HL-60/S4 treated with retinoic acid at 250 ng/mL for 4 days and 3 days (cell line): ENCODE data around the gene RABGAP1L.
"Not testable (repeated sequence)": the region's sequence is repeated elsewhere in the genome, so short reads cannot be mapped to it uniquely, and the experiment has no call there.

ENCODE experiments used
- in situ Hi-C: fragments of 300-500 bp; cut with MboI; formaldehyde crosslinking; loops from 2 replicates; pipeline ENCODE4 v1.7.0; 2022; ENCODE audit warnings: low sequenced_read_pairs

Gene RABGAP1L

DNA sequence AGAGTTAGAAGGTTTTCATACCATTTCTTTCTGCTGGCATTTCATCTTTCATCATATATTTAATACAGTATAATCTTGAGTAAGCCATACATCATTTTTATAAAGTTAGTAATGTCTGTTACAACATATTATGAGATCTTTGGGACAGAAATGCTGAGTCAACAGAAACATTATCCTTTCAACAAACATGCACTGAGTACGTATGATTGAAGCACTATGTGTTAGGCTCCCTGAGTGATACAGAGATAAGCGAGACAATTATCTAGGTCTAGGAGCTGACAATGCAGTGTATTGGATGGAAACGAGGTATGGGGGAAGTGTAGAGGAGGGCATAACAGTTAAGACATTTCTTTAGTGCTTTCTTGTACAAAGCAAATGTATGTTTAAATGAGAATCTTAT lies 268.7 kb downstream of the RABGAP1L start:
- in situ Hi-C loops: no loop called here

DNA sequence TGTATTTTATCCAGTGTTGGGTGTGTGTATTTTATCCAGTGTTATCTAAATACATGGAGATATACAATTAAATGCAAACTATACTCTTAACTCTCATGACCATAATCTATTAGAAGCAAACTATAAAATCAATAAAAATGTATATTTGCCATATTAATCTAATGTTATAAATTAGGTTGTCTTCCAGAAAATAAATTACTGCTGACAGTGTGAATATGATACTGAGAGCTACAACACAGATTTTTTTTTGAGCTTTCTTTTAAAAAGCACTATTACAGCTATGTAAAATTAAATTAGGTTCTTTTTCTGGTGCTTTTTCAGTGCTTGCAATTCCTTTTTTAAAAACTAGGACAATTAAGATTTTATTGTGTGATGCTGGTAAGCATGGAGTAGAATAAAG lies 269.4 kb downstream of the RABGAP1L start:
- in situ Hi-C loops: no loop called here

DNA sequence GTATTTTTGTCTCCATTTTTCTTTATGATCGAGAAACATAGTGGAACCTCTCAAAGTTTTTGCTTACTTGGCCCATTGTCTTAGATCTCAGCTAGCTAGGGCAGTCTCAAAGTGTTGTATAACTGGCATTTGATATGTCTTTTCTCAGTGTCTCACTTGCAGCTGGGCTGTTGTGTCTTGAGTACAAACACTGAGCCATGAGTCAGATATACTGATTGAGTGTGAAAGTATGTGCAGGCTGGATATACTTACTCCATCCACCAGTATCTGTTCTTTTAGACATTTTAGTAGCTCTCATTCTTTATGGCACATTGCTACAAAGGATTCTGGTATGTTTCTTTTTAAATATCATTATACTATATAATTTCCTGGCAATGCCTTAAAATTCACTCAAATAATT lies 274.1 kb downstream of the RABGAP1L start:
- in situ Hi-C loops: no loop called here

DNA sequence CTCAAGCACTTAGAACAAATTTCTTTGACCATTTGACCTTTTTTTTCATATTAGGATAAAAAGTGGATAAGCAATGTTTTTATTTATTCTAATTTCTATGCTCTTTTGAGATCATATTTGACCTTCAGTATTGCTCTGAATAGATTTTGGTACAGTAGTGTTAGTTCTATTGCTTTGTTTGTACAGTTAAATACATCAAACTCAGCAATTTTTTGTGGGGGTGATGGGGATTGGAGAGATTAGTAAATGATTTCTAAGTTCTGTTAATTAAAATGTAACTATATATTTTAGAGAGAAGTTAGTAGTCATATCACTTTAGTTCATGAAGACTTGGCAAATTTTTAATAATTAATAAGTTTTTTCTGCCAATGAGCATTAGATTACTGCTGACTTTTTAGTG lies 286.0 kb downstream of the RABGAP1L start:
- in situ Hi-C loops: no loop called here

DNA sequence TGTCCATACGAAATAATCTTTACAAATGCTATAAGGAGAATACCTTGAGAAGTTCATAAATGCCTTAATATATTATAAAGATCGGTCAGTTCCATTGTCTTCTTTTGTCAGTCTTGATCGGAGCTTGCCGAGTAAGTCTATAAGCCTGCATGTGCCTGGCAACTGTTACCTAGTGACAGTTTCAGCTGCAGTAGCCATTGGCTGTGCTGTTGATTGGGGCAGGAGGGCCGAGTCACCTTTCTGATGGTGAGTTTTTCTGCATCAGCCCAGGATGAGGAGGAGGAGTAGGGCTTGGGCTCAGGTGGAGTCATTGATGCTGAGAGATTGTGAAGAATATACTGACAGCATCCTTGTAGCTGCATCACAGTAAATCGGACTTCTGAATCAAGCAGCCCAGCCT lies 286.5 kb downstream of the RABGAP1L start:
- in situ Hi-C loops: no loop called here

DNA sequence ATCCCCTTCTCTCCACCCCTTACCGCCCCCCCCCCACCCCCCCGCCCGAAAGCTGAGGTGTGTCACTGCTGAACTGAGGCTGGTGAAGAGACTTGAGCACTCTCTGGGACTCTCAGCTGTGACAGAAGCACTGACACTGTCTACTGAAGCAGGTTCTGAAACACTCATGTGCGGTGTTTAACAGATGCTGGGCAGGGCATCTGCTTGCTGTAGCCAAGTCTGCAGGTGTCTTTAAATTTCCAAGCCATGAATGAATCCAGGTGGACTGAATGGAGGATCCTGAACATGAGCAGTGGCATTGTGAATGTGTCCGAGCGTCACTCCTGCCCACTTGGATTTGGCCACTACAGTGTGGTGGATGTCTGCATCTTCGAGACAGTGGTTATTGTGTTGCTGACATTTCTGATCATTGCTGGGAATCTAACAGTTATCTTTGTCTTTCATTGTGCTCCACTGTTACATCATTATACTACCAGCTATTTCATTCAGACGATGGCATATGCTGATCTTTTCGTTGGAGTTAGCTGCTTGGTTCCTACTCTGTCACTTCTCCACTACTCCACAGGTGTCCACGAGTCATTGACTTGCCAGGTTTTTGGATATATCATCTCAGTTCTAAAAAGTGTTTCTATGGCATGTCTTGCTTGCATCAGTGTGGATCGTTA lies 288.7 kb downstream of the RABGAP1L start, which contains the start of gene GPR52:
TSS of gene GPR52 (plus strand) at position 99 of the 665 bp plus-strand sequence. CDS start at position 247, 148 bp downstream.
- in situ Hi-C loops: no loop called here

DNA sequence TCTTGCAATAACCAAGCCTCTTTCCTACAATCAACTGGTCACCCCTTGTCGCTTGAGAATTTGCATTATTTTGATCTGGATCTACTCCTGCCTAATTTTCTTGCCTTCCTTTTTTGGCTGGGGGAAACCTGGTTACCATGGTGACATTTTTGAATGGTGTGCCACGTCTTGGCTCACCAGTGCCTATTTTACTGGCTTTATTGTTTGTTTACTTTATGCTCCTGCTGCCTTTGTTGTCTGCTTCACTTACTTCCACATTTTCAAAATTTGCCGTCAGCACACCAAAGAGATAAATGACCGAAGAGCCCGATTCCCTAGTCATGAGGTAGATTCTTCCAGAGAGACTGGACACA lies 289.2 kb downstream of the RABGAP1L start:
- in situ Hi-C loops: no loop called here

DNA sequence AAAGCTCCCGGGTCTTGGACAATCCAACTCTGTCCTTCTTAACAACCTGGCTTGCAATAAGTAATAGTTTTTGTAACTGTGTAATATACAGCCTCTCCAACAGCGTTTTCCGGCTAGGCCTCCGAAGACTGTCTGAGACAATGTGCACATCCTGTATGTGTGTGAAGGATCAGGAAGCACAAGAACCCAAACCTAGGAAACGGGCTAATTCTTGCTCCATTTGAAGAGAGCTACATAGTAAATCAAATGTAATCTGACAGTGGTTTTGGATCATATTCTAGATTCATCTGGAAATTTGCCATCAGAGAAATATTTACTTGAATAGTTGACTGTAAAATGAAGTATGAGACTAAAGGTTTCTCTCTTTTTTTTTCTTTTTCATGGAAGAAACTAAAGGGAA lies 289.7 kb downstream of the RABGAP1L start:
- in situ Hi-C loops: no loop called here

DNA sequence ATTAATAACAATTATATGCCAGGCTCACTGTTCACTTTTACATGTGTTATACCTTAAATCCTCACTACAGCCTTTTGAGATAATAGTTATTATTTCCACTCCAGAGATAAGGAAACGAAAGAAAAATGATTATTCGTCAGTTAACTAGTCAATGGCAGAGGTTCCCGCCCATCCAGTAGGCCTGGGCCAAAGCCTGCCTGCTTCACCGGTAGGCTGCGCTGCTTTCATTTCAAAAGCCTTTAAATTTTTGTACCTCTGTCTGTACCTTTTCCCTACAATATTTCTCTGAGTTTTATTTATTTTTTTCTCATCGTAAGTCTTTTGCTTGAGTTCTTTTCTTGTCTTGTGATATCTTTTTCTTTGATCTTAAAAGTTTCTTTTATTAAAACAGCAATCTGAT lies 292.1 kb downstream of the RABGAP1L start:
- in situ Hi-C loops: no loop called here

DNA sequence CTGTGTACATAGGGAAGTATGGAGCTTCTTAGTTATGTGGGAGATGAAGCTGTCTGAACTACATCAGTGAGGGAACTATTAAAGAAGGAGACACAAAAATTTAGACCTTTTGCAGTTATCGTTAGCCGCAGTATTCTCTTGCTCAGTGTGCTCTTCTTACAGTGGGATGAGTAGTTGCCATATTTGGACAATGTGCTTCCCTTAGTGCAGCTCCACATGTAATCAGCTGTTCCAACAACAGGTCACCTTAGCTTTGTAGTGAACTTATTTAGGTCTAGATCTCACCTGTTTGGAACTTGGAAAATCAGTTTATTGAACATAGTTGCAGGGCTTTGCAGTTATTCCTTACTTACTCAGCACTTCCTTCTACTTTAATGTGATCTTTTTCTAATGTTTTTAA lies 306.5 kb downstream of the RABGAP1L start:
- in situ Hi-C loops: no loop called here

DNA sequence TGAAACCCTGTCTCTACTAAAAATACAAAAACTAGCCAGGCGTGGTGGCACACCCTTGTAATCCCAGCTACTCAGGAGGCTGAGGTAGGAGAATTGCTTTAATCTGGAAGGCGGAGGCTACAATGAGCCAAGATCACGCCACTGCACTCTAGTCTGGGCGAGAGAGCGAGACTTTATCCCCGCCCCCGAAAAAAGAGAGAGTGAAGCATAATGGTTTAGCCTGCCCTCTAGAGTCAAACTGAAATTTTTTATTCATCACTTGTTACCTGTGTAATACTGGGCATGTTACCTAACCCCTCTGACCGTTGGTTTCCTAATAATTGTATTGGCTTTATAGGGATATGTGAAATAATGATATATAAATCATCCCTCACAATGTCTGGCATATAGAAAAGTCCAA lies 307.3 kb downstream of the RABGAP1L start:
- in situ Hi-C loops: no loop called here

DNA sequence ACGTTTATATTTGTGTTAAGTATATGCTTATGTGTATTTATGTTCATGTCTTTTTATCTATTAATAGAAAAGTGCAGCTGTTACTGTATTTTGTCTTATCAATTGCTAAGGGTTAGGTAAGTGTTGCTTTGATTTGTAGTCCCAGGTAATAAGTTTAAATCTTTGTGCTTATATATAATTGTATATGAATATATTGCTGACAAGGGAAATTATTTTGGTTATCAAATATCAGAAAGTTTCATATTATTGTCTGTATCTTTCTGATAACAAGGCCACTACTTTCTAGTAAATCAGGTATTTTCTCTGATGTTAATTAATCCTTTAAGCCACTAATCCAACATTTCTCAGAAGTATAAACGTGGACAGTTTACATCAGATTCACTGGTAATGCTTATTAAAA lies 309.7 kb downstream of the RABGAP1L start:
- in situ Hi-C loops: no loop called here

DNA sequence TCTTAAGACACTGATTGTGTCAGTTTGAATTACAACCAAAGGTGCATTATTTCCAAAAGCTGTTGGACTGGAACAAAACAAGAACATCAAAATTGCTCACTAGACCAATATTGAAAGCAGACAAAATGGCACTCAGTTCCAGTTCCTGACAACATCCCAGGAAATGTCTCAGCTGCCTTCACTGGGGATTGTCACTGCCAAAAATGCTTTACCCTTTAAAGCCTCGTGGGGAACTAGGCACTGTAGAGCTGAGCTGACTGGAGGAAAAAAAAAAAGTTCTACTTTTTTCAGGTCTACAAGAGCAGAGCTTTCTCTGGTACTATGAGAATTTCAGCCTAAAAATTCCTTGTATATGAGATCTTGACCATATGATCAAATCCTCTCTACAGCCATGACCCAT lies 310.4 kb downstream of the RABGAP1L start:
- in situ Hi-C loops: no loop called here

DNA sequence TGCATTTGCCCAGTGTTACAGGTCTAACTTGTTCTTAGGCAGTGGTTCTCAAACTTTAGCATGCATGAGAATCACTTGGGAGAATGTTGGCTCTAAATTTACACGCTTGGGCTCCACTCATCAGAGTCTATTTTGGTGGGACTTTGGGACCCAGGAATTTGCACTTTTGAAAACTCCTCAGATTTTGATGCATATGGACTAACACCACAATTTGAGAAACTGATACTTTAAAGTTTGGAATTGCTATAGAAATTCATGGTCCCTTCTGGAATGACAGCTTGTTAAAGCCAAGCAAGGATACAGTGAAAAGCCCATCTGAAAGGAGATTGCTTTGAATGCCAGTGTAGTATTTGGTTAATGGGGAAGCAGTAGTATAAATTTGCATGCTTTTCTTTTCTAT lies 320.0 kb downstream of the RABGAP1L start:
- in situ Hi-C loops: no loop called here

DNA sequence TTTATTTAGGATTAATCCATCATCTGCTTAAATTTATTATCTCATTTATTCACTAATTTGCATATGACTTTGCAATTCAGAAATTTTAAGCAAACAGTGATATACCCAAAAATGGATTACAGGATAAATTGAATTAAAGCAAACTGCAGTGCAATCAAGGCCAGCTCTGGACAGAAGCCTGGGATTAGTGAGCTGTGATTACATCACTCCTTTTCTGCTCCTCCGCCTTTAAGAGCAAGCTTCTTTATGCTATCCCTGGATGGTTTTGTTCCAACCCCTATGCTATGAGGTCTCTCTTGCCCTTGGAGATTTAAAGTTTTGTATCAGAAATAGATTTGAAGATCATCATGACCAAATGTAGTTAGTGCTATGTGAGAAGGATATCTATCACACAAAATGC lies 321.0 kb downstream of the RABGAP1L start:
- in situ Hi-C loops: no loop called here

DNA sequence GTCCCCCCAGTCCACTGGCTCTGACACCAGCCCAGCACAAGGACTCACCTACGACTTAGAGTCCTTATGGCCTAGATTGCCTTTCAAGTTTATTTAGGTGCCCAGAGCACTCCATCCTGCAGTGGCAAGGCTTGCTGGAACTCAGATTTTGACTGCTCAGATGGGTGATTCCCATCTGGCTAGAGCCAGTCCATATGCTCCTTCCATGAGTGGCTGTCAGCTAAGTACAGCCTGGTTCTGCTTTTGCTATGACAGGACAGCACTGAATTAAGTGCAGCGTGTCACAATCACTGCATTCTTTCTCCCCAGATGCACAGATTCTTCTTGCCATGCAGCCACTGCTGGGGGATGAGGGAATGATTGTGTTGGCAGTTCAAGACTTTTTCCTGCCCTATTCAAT lies 332.3 kb downstream of the RABGAP1L start:
- in situ Hi-C loops: no loop called here

DNA sequence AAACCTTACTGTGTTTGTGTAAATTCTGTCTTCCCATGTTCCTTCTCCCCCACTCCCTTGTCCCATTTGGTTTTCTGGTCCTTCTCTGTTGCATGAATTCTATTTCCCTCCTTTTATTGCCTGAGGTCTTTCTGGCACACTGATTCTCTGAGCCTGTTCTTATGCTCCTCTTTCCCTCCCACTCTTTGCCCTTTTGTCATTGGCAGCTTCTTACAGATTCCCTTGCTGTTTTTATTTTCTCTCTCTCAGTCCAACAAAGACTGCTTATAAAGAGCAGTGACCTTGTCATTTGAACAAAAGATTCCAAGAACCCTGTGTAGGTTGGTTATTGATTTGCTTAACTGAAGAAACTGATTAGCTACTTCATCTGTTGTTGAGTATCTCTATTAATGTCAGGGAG lies 338.2 kb downstream of the RABGAP1L start:
- in situ Hi-C loops: no loop called here

DNA sequence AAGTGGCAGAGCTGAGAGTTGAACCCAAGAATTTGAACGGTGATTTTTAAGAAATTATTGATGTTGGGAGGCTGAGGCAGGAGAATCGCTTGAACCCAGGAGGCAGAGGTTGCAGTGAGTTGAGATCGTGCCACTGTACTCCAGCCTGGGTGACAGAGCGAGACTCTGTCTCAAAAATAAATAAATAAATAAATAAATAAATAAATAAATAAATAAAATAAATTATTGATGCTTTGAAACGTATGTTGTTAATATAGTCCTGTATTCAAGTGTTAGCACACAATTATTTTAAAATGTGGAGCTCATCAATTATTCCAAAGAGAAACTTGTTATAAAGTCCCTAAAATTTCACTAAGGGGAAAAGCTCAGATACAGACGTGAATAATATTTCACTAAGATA lies 357.4 kb downstream of the RABGAP1L start:
- in situ Hi-C loops: not testable (repeated sequence)

DNA sequence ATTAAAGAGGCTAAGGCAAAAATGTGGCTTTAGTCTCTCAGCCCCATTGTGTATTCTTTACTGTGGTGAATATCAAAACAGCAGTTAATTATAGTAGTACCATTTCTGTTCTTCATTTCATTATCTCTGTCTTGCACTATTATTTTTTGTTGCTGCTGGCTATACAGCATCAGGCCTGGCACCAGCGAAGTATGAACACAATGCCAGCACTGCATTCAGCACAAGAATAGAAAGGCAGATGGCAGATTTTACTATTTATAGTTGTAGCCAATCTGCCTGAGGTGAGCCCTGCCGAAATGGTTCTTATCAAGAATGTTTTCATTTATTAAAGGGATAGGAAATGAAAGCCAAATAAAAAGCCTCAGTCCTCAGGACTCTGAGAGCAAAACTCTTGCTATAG lies 360.5 kb downstream of the RABGAP1L start:
- in situ Hi-C loops: no loop called here

DNA sequence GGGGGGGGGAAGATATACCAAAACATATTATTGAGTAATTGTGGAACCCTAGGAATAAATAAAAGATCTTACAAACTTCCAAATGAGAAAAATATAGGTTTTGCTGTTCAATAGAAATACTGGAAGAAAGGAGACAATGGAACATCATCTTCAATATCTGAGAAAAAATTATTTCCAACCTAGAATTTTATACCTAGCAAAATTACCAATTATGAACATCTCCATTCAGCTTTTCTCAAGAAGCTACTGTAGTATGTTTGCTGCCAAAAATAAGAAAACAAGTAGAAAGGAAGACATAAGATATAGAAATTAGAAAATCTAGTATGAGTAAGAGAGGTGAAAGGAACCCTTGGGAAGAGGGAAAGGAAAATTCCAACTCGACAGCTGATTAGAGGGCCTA lies 372.4 kb downstream of the RABGAP1L start:
- in situ Hi-C loops: no loop called here

DNA sequence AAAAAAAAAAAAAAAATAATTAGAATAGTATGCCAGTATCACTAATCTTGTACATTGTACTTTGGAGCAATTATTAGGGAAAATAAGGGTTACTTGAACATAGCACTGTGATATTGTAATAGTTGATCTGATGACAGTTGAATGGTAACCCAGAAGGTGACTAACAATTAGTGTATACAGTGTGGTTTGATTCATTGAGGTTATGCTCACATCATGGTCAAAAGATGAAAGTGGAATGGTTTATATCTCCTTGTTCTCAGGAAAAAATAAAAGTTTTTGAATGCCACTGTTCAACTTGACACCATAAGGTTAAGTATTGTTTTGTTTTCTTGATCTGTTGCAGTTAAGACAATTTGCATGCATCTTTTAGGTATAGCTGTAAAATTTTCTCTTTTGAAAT lies 375.5 kb downstream of the RABGAP1L start:
- in situ Hi-C loops: no loop called here

DNA sequence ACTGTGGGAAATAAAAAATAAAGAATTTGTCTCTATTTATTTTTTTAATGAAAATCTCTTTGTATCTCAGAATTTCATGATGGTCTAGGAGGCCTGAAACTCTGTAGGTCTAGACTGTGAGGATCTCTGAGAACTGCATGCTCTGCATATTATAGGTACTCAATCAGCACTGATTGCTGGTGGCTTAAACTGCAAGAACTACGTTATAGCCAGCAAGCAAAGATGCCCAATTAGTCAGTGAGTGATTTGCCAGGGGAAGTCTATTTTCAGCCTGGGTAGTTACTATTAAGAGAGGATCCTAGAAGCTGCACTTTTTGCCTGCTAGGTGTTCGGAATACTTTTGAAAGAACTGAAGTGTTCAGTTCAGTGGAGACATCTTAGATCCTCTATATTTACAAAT lies 375.9 kb downstream of the RABGAP1L start:
- in situ Hi-C loops: no loop called here

DNA sequence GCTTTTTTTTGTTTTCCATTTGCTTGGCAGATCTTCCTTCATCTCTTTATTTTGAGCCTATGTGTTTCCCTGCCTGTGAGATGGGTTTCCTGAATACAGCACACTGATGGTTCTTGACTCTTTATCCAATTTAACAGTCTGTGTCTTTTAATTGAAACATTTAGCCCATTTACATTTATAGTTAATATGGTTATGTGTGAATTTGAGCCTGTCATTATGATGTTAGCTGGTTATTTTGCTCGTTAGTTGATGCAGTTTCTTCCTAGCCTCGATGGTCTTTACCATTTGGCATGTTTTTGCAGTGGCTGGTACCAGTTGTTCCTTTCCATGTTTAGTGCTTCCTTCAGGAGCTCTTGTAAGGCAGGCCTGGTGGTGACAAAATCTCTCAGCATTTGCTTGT lies 384.1 kb downstream of the RABGAP1L start:
- in situ Hi-C loops: not testable (repeated sequence)
